Neural progenitor cell (in vitro differentiated cells): ENCODE results near the gene RETN.

Experiments
- CTCF ChIP-seq: fragments of 200-600 bp; sonication (generic); IDR thresholded peaks from 2 replicates; pipeline ENCODE4 v1.5.1; 2017; ENCODE audit warnings: antibody characterized with exemption, mild to moderate bottlenecking
- EZH2 ChIP-seq: fragments of 200-600 bp; sonication (generic); IDR thresholded peaks from 2 replicates; pipeline ENCODE4 v1.6.1; 2017; ENCODE audit warnings: antibody characterized with exemption, mild to moderate bottlenecking, moderate library complexity

- TF ChIP-seq EZH2: no peak
- no peak for TF ChIP-seq CTCF
Measured at GRCh38 chr19:7645163-7645562, 23.7 kb upstream of the RETN start.
